Measurements from ENCODE around the gene MSLN. TPM values are rescaled to one million over a fixed set of nuclear protein-coding genes. Genes with fewer than 3 reads are reported as not detected.

The MSLN gene
- total RNA-seq, 2 donors from 2014 or later: 1.3 TPM; not detected in 1

GRCh38 chr16:756428-756827 is 4.1 kb upstream of the MSLN start:
- DNase-seq (ENCODE audit: low spot score) (no peak), ATAC-seq (ENCODE audit: insufficient number of reproducible peaks, low FRiP score, low read depth) (no peak)
- no peak overlapping the region for H3K27ac ChIP-seq
- no peaks in the 10 kb centered on the region for H3K36me3 ChIP-seq
- H3K4me1 ChIP-seq (ENCODE audit: control insufficient read depth in 1 of 2, low read depth in 2 of 2): no peaks in the 10 kb centered on the region
- H3K9me3 ChIP-seq: no peaks in the 10 kb centered on the region
- H3K27me3 ChIP-seq (replicated peaks; ENCODE audit: insufficient read depth): no peaks in the 10 kb centered on the region
- H3K4me3 ChIP-seq: no peak overlapping the region
- no peak for TF ChIP-seq CTCF (IDR thresholded peaks at IDR 0.05)

DNA sequence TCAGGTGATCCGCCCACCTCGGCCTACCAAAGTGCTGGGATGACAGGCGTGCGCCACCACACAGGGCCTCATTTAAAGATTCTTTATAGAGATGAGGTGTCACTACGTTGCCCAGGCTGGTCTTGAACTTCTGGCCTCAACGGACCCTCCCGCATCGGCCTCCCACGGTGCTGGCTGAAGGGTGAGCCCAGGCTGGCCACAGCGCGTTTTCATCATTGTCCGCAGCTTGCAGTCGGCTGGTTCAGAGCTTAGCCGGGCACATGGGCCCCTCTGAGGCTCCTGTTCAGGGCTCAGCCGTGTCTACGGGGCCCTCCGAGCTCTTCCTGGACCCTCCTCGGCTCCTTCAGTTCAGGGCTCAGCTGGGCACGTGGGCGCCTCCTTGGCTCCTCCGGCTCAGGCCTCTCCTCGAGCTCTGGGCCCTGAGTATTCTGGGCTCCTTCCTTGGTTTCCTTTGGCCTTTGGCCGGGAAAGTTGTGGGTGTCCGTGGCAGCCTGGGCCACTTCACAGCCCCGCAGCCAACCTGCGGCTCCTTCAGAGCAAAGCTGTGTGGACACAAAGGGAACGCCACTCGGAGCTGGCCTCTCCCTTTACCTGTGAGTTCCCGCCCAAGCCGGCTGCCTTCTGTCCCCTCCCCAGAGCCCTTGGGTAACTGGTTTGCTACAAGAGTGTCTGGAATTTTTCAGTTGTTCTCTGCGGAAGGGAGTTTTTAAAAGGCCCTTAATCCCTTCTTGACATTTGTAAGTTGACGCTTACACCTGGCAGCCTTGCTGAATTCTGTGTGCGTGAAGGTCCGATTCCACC is 1.2 kb upstream of the MSLN start:
- ATAC-seq (ENCODE audit: insufficient number of reproducible peaks, low FRiP score, low read depth) (no peak), DNase-seq (ENCODE audit: low spot score) (no peak)
- Histone ChIP-seq H3K36me3 (no peaks in the 10 kb centered on the region), H3K27me3 (replicated peaks; ENCODE audit: insufficient read depth) (no peaks in the 10 kb centered on the region), H3K27ac (no peak overlapping the region), H3K4me1 (ENCODE audit: control insufficient read depth in 1 of 2, low read depth in 2 of 2) (no peaks in the 10 kb centered on the region), H3K4me3 (no peak overlapping the region), H3K9me3 (no peaks in the 10 kb centered on the region)
- TF ChIP-seq CTCF (IDR thresholded peaks at IDR 0.05): no peak

DNA sequence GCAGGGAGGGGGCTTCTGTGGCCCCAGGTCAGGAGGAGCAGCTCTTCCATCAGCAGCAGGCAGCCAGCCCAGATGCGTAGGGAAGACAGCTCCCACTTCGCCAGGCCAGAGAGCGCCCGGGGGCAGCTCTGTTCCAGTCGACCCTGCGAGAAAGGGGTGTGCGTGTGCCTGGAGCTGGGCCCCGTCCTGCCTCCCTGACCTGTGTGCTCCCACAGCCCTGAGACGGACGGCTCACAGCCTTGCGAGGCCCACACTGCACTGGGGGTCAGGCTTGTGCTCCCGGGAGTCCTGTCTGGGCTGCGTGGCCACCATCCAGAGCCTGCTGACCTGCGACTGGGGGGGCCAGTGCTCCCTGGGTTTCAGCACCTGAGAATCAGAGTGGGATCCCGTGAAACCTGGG is 469 bp upstream of the MSLN start:
- ATAC-seq (ENCODE audit: insufficient number of reproducible peaks, low FRiP score, low read depth): no peak

GRCh38 chr16:761625-762513 is 1.3 kb downstream of the MSLN start:
- no peaks in the 10 kb centered on the region for H3K36me3 ChIP-seq
- H3K4me3 ChIP-seq: no peak overlapping the region
- no peak for TF ChIP-seq CTCF (IDR thresholded peaks at IDR 0.05)
- ATAC-seq (ENCODE audit: insufficient number of reproducible peaks, low FRiP score, low read depth): no peak
- no peaks in the 10 kb centered on the region for H3K4me1 ChIP-seq (ENCODE audit: control insufficient read depth in 1 of 2, low read depth in 2 of 2)
- no peak for DNase-seq (ENCODE audit: low spot score)
- no peaks in the 10 kb centered on the region for H3K27me3 ChIP-seq (replicated peaks; ENCODE audit: insufficient read depth)
- H3K27ac ChIP-seq: no peak overlapping the region
- H3K9me3 ChIP-seq: no peaks in the 10 kb centered on the region

More for the DNA sequence above, 469 bp upstream of the MSLN start:
- no peaks in the 10 kb centered on the region for H3K9me3 ChIP-seq
- no peak for DNase-seq (ENCODE audit: low spot score)
- no peaks in the 10 kb centered on the region for H3K27me3 ChIP-seq (replicated peaks; ENCODE audit: insufficient read depth)
- no peak for TF ChIP-seq CTCF (IDR thresholded peaks at IDR 0.05)
- no peak overlapping the region for H3K27ac ChIP-seq
- H3K4me3 ChIP-seq: no peak overlapping the region
- H3K4me1 ChIP-seq (ENCODE audit: control insufficient read depth in 1 of 2, low read depth in 2 of 2): no peaks in the 10 kb centered on the region
- no peaks in the 10 kb centered on the region for H3K36me3 ChIP-seq

GRCh38 chr16:762595-763268 is 2.2 kb downstream of the MSLN start:
- H3K4me3 ChIP-seq: no peak overlapping the region
- no peaks in the 10 kb centered on the region for H3K9me3 ChIP-seq
- H3K4me1 ChIP-seq (ENCODE audit: control insufficient read depth in 1 of 2, low read depth in 2 of 2): no peaks in the 10 kb centered on the region
- no peaks in the 10 kb centered on the region for H3K27me3 ChIP-seq (replicated peaks; ENCODE audit: insufficient read depth)
- TF ChIP-seq CTCF (IDR thresholded peaks at IDR 0.05): no peak
- H3K27ac ChIP-seq: no peak overlapping the region
- ATAC-seq (ENCODE audit: insufficient number of reproducible peaks, low FRiP score, low read depth): no peak
- DNase-seq (ENCODE audit: low spot score): no peak
- no peaks in the 10 kb centered on the region for H3K36me3 ChIP-seq
